ENCODE results near the gene TFDP1. TPM values are rescaled to one million over a fixed set of nuclear protein-coding genes. Genes with fewer than 3 reads are reported as not detected.

Gene TFDP1
- polyA plus RNA-seq, 1 of the 3 experiments (the other 2 are of a cell fraction): 76.7 TPM

- TF ChIP-seq EZH2phosphoT487 (IDR thresholded peaks at IDR 0.05; ENCODE audit: borderline replicate concordance, low read depth) (no peak), FOXM1 (IDR thresholded peaks at IDR 0.05; ENCODE audit: low read depth) (no peak), TCF12 (IDR thresholded peaks at IDR 0.05) (no peak), NRF1 (IDR thresholded peaks at IDR 0.05; ENCODE audit: low read depth, low read length) (no peak)
Observed at GRCh38 chr13:113656003-113656588, 71.5 kb downstream of the TFDP1 start (continued).

- no peak overlapping the region for H3K9ac ChIP-seq
- H3F3A ChIP-seq (replicated peaks; ENCODE audit: insufficient read depth): no peaks in the 10 kb centered on the region
- no peaks in the 10 kb centered on the region for H3K9me2 ChIP-seq
- peaks cover 14% of the 10 kb centered on the region; the same call in 1 of the 2 replicates for H3K9me3 ChIP-seq
- no peaks in the 10 kb centered on the region for H3K36me3 ChIP-seq (replicated peaks in 1 of 2; ENCODE audit: control insufficient read depth in 1 of 2, insufficient read depth in 2 of 2, low read length in 1 of 2)
- no peaks in the 10 kb centered on the region for H3K27me3 ChIP-seq (ENCODE audit: insufficient read depth)
- no peak overlapping the region for H3K4me2 ChIP-seq
- DNase-seq: no peak
- ChIA-PET CTCF (interaction anchor here (1.0 kb wide), 1 partner anchor 68 kb away, joined by 4 read pairs; no protein-coding TSS in a partner anchor), POLR2A (no interaction called here)
- H4K20me1 ChIP-seq (ENCODE audit: insufficient read depth): no peaks in the 10 kb centered on the region
- peaks cover 0 to 7% of the 10 kb centered on the region in 2 experiments; a peak in 1 of 4 replicates for H3K4me1 ChIP-seq (ENCODE audit: control insufficient read depth in 1 of 2, insufficient read depth in 2 of 2, low read depth in 1 of 2, low read length in 1 of 2)
- TF ChIP-seq SMC3 (IDR thresholded peaks at IDR 0.05; ENCODE audit: low read depth, low read length) (no peak), TEAD4 (IDR thresholded peaks at IDR 0.05; ENCODE audit: borderline replicate concordance, insufficient read depth) (no peak), MEF2A (IDR thresholded peaks at IDR 0.05; ENCODE audit: borderline replicate concordance, low read depth) (no peak), YY1 (IDR thresholded peaks at IDR 0.05; ENCODE audit: low read depth) (no peak), JUND (IDR thresholded peaks at IDR 0.05) (no peak), RCOR1 (IDR thresholded peaks at IDR 0.05; ENCODE audit: low read length) (no peak), FOXM1 (IDR thresholded peaks at IDR 0.05; ENCODE audit: low read depth) (no peak), NFIC (IDR thresholded peaks at IDR 0.05; ENCODE audit: borderline replicate concordance) (no peak), ELF1 (IDR thresholded peaks at IDR 0.05) (no peak), MXI1 (IDR thresholded peaks at IDR 0.05; ENCODE audit: low read depth, low read length) (no peak), REST (IDR thresholded peaks at IDR 0.05; ENCODE audit: low read depth, low read length) (no peak)
- no peaks in the 10 kb centered on the region for H3K79me2 ChIP-seq (ENCODE audit: insufficient read depth)
- no peak overlapping the region for H2AFZ ChIP-seq (ENCODE audit: low read depth)
- no peak overlapping the region for H3K27ac ChIP-seq (ENCODE audit: low read depth in 2 of 2, low read length in 1 of 2)
- no peak overlapping the region for H3K4me3 ChIP-seq (ENCODE audit: low read depth in 2 of 2, low read length in 1 of 2)
- WGBS (ENCODE audit: low lambda C conversion rate): 84% methylated on average over 23 of the region's 42 CpGs
Observed at GRCh38 chr13:113656831-113657671, 72.5 kb downstream of the TFDP1 start.

Measured in SK-N-SH (cell line).